GM19240 (cell line): ENCODE measurements around the gene RUNX2.

ENCODE experiments used
- DNase-seq: peaks from one replicate; pipeline ENCODE4 v3.0.0; 2011; ENCODE audit warnings: low spot score; ENCODE audit not compliant: insufficient read length

Gene RUNX2

GRCh38 chr6:45642331-45643125 lies 314.4 kb downstream of the RUNX2 start:
- DNase-seq = no peak

- no peak for DNase-seq
Measured at GRCh38 chr6:45643126-45643525, 315.0 kb downstream of the RUNX2 start.

DNA sequence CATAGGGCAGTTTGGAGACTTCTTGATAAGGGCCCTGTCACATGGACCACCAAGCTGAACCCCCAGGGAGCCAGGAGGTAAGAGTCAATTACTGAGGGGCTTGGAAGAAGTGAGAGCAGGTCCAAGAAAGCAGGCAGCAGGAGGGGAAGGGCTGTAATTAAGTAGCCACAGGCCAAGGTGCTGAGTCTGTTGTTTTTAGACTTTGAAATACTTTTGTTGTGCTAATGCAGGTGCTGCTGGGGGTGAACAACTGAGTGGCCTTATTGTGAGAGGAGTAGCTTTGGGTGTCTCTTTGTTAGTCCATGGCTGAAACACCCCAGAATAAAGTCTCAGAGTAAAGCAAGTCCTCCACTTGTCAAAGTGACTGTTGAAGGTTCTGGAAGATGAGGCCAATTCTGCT lies 316.6 kb downstream of the RUNX2 start:
- no peak for DNase-seq

DNA sequence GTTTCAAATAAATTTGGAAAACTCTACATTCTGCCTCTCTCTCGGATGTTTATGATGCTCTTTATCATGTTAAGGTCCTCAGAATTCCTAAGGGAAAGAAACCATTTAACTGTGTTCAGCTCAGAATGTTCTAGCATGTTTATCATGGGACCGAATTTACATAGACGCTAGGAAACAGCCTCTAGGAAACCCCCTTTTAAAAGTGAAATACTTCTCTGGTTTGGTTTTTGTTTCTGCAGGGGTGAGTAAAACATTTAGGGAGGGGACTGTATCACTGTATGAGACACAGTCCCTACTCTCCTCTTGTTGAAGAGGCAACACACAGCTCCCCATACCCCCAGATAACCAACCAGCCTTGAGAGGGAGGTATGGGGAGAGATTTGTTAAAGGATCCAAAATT lies 317.2 kb downstream of the RUNX2 start:
- DNase-seq = no peak

DNA sequence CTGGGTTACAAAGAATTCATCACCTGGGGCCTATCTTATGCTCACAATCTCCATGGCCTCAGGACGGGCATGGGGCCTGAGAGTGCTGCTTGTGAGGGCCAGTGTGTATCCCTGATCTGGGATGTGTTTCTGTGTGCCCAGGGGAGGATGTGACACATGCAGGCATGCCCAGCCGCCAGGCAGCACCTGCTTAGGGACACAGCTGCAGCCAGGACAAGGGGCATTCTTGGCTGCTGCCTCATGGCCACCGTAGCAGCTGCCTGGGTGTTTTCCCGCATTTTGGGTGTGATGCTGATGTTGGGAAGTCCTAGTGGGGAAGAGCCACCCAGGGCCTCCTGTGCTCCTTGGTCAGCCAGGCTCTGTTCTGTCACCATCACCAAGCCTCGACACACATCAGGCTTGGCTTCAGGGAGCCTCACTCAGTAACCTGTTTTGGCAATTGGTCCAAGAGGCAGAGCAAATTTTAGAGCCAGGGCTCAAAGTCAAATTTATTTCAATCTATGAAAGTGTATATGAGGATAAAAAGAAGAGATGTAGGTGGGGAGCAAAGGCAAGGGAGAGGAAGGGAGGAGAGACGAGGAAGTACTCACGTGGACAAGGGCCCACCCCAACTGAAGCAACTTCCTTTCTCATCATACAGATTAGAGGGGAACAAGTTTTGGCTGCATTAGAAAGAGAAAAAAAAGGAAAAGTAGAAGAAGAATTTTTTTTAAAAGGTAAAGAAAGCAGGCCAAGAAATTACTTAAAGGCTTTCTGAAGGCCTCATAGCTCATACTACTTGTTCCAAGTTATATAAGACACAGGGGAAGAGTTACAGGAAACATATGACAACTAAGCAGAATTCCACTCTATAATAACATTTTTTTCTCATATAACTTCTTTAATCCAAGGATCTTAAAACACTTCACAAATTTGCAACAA lies 319.5 kb downstream of the RUNX2 start:
- no peak for DNase-seq

DNA sequence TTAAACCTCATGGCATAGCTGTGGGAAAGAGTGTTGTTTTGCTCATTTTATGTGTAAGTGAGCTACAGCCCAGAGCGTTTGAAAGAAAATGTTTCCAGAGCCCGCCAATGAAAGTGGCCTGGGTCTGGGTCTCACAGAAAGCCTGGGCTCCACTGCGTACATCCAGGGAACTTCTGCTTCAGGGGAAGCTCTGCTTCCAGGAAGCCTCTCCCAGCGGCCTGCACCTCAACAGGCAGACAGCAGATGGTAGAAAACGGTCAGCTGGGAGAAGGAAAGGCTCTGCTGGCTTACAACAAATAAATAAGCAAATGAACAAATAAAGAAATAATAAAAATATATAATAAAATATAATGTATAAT lies 320.1 kb downstream of the RUNX2 start:
- DNase-seq = no peak

DNA sequence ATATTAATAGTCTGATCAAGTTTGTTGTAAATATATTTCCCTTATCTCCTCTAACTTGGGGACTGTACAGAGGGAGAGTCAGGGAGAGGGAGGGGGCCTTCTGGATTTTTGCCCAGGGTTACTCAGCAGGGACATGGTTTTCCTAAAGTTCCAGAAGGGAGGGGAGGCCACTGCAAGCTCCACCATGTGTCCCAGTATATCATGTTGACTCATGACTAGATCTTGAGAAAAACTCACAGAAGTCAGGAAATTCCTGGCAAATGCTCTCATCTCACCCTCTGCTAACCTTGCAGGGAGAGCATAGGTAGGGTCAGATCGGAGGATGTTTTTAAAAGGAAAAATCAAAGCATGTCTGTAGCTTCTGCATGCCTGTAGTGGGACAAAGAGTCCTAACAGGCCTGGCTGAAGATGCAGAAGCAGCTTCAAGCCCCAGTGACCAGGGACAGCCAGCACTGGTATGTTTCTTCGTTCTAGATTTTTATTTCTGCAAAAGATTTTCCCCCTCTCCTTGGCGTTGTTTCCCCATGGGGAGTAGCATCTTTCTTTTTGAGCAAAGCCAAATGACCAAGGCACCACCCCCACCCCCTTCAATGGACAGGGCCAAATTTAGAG lies 322.5 kb downstream of the RUNX2 start:
- DNase-seq = no peak

- DNase-seq = no peak
Measured at GRCh38 chr6:45651301-45651700, 323.2 kb downstream of the RUNX2 start.

DNA sequence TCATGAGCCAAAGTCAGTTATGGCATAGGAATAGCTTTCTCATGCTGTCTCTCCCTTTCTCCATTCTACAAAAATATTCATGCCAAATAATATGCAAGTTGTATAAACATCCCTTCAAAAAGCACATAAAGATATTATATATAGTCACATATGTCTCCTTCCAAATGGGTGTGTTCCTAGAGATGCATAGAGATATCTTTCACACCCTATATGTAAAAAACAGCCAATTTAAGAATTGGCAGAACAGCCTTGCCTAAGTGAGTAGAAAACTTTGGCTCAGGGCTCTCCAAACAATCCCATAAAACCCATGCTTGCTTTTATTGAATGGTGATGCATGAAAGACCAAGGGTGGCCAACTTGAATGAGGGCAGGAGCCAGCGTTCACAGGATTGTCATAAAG lies 324.3 kb downstream of the RUNX2 start:
- DNase-seq = no peak

DNA sequence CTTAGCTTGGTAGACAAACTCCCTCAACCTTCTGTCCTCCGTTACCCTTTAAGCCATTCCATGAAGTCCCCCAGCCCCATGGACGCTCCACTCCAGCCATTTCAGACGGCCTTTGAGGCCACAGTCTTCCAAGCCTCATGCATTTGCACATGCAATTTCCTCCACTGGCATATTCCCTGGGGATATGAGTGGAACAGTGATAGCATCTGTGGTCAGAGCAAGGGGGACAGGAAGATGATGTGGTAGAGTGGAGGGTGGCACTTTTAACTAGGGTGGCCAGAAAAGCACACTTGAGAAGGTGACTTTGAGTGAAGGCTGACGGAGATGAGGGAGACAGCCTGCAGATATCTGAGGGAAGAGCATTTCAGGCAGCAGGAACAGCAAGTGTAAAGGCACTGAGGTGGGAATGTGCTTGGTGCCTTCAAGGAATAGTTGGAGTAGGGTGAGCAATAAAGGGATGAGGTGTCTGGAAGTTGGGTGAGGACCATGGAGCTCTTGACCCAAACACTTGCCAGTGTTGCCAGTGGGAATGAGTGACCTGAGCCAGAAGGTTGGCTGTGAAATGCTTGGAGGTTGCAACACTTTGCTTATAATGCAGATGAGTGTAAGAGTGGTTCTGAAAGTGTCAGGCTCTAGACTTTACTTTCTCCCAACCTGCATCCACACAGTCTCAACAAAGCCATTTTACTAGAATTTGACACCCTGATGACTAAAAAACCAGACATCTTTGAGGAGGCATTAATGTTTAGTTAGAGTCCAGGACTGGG lies 325.2 kb downstream of the RUNX2 start:
- no peak for DNase-seq

DNA sequence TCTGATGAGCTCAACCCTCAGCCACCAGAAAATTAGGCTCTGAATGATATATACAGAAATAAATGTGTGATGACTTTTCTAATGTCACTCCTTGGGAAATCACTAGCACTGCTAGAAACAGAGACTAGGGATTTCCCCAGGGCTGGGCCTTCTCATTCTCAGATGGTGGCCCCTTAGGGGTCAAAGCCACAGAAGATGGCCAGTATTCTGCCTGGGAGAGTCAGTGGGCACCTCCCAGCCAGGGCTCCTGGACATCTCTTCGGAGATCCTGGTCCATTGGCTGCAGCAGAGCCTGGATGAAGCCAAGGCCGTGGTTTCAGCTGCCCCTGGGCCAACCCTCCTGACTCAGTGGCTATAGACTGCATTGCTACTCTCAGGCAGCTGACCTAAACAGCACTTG lies 326.5 kb downstream of the RUNX2 start:
- DNase-seq = no peak

DNA sequence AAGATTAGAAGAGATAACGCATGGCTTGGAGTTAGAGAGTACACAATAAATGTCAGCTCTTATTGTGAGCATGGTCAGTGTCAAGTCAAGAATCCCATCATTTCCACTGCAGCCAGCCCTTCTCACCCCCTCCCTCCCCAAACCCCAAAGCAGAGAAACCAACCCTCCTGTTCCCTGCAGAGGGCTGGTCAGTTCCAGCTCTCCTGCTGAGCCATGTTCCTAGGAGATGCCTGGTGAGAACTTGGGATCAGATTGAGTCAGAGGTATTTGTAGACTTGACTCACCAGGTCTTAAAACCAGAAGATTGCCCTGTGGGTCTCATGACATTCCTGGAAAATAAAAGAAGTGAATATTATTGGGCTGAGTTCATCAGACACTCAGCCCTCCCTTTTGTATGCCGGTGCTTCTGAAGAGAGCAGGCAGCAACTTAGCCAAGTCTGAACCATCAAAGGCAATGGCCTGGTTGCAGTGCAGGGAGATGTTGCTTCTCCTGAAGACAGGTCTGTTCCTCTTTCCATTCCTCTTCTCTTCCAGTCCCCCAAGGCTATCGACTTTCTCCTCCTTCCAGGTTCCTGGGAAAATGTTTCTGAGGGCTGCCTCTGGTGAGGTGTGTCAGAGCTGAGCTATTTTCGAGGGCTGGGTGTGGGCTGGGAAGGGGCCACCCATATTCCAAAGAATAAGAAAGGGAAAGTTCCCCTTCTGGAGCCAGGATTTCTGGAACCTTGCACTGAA lies 327.8 kb downstream of the RUNX2 start:
- DNase-seq = no peak

- no peak for DNase-seq
Measured at GRCh38 chr6:45657226-45657625, 329.1 kb downstream of the RUNX2 start.

DNA sequence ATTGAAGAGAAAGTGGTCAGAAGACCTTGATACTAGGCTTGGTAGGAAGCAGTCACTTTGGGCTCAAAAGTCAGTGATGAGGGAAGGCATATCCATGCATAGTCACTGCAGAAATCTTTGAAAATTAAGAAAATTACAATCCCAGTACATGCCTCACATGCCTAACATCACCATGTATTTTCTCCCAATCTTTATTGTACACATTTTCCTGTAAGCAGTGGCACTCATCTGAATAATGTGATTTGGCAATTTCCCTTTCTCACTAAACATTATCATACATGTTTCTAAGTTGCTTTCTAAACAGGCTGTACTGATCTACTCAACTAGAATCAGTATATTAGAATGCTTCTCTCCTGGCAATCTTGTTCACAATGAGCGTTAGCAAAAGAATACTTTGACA lies 330.3 kb downstream of the RUNX2 start:
- no peak for DNase-seq

DNA sequence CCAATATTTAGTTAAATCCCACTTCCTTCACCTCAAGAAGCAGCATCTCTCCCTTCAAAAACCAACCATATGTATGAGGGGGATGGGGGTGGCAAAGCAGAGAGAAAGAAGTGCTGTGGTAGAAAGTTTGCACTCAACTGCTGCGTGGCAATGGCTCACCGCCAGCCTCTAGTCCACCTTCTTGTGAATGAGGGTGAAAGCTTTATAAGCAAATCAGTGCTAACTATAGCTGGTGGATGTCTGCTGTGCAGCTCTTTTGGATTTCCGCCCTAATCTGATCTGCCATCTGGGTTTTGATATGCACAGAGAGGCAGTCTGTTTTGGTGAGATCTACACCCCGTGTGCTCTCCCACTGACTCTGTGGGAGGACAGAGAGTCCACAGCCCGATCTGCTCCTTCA lies 330.8 kb downstream of the RUNX2 start:
- no peak for DNase-seq

DNA sequence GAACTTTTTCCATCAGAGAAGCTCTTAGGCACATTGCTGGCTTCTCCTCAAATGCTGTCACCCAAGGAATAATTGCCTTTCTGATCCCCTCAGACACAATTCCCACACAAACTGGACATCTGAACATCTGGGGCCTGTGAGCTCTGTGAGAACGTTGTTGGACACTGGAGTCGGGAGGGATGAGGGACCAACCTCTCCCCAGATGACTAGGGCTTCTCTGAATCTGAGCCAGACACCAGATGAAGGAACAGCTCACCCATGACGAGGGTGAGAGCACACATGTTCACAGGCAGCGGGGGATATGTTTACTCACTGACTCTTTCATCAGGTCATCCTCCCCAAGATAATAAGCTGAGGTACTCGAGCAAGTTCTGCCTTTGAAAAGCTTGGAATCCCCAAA lies 333.5 kb downstream of the RUNX2 start:
- DNase-seq = no peak

DNA sequence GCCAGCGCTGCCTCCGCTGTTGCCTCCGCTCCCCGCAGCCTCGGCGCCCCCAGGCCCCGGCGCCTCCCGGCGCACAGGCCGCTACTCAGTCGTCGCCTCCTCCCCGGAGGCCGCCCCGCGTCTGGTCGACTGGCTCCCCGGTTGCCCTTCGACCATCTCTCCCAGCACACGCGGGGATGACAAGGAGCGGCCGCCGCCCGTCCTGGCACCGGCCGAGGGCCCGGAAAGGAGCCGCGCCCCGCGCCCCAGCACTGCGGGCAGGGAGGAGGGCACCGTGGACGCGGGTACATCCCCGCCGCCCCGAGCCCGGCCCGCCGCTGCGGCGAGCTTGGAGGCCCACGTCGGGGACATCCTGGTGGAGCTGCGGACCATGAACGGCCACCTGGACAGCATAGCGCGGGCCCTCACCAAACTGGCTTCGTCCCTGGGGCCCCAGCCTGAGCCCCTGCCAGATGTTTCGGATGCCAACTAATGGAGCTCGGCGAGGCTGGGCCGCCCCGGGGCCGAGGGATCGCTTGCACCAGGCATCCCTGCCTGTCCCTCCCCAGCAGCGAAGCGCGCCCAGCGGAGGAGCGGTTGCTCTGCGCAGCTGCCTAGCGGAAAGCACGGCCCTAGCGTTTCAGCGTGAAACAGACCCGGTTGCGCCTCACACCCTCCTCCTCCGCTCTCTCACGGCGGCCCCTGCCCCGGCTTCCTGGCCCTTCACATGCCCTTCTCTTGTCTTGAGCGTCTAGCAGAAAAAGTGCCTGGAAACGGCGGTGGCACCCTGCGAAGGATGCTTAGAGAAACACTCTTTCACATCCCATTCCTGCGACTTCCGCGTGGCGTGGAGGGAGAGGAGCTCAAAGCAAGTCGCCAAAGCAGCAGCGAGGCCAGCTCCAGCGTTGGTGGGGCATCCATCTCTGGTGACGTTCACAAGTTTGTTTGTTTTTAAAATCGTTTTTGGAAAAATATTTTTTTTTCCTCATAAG lies 335.4 kb downstream of the RUNX2 start:
- no peak for DNase-seq

- DNase-seq = no peak
Measured at GRCh38 chr6:45664707-45665106, 336.6 kb downstream of the RUNX2 start.

DNA sequence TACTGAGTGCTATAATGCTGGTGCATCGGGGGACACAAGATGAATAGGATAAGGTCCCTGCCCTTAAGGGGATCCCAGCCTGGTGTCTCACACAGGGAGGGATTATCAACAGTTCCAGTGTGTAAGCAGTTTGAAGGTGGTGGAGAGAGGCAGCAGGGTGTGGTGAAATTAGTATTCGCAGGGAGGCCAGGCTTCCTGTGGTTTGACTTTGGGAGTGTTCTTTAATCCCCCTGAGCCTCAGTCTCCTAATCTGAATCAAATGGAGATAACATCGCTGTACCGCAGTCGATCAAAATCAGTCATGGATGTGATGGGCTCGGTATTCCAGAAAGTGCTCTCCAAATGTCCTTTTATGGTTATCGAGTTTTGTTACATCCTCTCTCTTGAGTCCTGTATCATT lies 337.7 kb downstream of the RUNX2 start:
- no peak for DNase-seq

- DNase-seq = no peak
Measured at GRCh38 chr6:45666846-45667245, 338.7 kb downstream of the RUNX2 start.
